AG08395 (cell line): ENCODE measurements around the gene DHX30.
"Not testable (repeated sequence)": the region's sequence is repeated elsewhere in the genome, so short reads cannot be mapped to it uniquely, and the experiment has no call there.

ENCODE experiments used
- DNase-seq: peaks from one replicate; pipeline ENCODE4 v3.0.0; 2012; ENCODE audit warnings: mixed read lengths, low spot score

Gene DHX30

DNA sequence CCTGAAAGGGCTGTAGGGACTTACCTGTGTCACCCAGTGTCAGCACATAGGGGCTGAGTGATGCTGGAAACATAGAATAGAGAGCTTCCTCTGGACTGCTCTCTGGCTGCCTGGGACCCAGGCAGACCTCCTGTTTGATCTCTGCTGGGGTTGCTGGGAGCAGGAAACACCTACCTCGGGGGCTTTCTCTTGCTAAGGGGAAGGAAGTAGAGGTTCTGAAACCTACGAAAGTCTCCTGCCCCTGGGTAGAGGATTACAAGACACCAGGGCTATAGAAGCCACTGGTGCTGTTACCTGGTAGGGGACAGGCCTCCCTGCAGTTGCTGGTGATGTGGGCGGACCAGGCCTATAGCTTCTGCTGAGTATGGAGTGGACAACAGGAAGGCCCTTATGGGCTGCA is 81.7 kb downstream of the DHX30 start:
- DNase-seq: no peak

DNA sequence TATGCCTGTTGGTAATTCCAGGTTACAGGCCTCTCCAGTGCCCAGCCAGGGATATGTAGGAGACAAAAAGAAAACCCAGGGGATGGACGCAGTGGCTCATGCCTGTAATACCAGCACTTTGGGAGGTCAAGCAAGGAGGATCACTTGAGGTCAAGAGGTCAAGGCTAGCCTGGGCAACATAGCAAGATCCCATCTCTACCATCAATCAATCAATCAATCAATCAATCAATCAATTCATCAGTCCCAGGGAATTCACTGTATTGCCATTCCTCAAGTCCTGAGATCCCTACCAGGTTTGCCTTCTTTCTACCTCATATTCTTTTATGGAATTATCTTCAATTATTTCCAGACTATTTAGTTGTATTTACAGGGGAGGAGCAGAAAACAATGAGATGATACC is 82.2 kb downstream of the DHX30 start:
- no peak for DNase-seq

DNA sequence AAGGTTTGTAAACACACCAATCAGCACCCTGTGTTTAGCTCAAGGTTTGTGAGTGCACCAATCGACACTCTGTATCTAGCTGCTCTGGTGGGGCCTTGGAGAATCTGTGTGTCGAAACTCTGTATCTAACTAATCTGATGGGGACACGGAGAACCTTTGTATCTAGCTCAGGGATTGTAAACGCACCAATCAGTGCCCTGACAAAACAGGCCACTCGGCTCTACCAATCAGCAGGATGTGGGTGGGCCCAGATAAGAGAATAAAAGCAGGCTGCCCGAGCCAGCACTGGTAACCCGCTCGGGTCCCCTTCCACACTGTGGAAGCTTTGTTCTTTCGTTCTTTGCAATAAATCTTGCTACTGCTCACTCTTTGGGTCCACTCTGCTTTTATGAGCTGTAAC is 85.1 kb downstream of the DHX30 start:
- DNase-seq: not testable (repeated sequence)

DNA sequence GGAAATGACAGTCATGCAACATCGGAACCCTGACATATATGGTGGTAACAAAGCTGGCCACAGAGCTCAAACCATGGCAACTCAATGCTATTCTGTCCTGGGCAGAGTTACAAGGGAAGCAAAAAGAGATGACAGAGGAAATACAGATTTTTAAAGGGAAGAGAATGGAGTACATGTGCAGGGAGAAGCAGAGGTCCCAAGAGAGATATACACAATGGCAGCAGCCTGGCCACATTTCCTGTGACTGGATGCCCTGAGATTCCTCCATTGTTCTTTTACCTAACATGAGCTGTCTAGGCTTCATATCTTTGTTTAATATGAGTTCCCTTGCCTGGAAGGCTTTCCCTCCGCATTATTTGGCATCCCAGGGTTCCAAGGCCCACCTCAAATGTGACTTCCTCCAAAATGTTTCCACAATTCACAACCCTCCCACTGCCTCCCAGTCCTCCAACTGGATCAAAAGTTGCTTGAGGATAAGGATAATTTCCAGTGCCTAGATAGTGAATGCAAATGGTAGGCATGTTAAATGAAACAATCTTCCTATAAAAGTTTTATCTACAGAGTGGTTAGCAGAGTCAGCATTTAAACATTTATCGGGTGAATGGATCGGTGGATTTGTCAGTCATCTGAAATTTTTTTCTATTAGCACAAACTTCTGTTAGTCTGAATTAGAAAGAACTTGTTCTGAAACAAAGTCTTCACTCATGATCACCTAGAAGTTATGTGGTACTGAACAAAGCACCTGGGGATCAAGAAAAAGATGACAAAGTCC is 86.2 kb downstream of the DHX30 start:
- no peak for DNase-seq

DNA sequence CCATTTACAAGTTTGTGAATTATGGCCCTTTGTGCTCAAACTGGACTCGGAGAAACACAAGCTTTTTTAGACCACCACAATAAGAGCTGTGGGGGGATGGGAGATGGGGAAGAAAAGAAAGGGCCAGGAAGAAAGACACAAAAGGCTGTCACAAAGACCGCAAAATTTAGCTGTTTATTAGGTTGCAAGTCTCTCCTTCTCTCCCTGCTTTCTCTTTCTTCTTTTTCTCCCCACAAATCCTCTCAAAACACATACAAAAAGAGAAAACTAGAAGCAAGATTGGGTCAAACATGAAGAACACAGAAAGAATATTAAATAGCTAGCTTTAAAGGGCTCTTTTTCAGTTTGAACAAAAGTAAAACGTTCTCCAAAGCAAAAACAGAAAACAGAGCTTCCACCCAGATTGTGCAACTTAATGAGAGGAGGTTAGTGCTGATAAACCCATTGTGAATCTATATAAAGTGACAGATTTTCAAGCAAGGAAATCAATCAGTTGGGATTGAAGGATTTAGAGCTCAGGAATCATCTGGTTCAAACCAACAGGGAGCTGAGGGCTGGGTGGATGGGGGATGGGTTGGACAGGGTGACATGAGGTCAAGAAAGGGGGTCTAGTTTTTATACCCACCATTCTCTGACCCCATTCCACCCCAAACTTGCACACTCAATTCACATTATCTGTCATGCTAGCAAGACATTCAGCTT is 87.3 kb downstream of the DHX30 start:
- no peak for DNase-seq

DNA sequence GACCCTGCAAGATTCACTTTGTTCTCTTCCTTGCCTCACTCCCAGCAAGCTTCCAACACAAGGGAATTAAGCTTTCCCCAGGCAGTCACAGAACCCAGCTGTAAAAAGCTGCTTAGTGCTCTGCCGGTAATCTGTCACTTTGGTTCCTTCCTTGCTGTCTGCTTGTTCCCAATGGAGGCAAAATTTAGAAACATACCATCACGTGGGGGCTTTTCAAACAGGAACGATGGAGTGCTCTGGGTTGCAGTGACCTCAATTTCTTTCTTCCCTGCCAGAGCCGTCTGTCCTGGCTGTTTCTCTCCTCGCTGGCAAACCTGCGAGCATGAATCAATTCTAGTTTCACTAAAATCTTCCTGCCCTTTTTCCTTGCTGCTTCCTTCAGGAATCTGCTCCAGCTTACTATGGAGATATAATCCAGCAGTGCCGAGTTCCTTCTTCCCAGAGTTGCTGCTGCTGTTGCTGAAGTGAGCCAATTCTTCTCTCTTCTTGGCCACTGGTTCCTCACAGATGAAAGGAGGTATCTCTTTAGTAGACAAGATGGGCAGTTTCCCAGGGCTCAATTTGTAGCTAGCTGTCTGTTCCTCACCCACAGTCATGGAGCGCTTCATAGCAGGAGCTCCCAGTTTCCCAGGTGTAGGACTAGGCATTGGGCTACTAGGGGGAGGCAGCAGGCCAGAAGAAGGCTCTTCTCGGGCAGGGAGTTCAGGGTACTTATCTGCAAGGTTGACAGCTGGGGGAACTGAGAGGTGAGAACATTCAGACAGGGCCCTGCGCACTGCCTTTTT is 88.1 kb downstream of the DHX30 start:
- DNase-seq: no peak

DNA sequence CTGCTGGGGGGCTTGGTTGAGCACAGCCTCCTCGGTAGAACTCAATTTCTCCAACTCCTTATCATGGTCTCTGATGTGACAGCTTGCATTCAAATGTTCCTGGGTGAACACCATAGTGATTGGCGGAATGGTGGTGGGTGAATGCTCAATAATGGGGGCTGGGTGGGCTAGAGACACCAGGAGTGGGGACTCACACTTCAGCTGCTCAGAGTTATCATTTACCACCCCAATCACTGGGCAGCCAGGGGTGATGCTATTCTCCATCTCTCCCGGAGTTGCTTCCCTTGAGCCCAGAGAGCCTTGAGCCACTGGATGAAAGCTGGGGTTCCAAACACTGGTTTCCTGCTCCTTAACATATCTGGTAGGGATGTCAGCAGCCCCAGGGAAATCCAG is 88.7 kb downstream of the DHX30 start:
- DNase-seq: no peak

DNA sequence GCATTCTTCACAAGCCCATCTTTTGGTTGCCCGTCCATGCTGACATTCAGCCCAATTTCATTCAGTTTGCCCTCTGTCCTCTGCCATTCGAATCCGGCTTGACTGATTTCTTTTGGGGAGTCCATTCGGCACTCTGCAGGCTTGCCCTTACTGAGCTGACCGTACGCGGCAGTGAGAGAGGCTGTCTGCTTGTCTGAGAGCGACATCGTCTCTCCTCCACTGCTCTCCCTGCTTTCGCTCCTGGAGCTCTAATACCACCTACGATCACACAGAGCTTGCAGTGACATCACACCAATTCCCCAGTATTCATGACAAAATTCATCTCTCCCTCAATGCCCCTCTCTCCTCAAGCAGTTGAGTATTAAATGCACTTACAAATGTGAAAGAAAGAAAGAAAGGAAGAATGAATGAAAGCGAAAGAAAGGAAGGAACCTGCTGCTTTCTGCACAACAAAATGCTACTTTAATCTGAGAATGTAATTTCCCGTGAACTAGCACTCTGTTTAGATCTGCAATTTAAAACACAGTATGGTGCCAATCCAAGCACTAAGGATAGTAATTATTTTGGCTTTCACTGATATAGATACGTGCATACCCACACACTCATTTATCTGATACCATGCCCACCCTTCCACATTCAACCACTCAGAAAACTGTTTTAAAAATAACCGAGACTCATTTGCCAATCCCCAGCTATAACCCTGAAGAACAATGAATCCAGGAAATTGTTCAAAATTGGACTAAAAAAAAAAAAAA is 89.5 kb downstream of the DHX30 start:
- no peak for DNase-seq

DNA sequence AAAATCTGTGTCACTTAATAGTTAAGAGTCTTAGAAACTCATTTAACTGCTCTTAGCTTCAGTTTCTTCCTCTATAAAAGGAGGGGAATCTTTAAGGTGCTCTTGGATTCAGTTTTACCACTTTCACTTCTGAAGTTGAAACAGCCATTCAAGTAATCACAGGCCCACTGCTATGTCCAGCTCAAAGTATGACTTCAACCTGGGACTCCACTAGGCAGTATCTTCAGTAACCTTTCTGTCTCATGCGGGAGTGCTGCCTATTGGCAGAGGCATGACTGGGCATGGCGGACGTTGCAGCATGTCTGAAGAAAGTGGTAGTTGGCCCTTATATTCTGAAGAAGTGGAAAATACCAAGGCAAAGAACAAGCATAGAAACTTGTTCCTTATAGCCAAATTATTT is 92.3 kb downstream of the DHX30 start:
- DNase-seq: no peak

DNA sequence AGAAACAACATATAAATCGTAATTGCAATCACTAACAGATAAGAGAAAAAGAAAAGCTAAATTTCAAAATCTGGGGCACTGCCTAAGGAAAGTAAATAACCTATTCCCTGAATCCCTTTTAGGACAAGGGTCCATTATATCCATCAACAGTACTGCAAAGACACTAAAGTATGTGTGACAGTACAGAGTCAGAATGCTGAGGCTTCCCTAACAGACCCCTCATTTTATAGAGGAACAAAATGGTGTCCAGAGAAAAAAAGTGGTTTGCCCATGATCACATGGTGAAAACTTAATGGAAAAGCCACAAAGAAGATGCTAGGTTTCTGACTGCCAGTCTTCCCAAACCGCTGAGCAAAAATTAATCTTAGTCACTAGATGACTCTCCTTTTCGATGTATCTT is 93.8 kb downstream of the DHX30 start:
- DNase-seq: no peak

DNA sequence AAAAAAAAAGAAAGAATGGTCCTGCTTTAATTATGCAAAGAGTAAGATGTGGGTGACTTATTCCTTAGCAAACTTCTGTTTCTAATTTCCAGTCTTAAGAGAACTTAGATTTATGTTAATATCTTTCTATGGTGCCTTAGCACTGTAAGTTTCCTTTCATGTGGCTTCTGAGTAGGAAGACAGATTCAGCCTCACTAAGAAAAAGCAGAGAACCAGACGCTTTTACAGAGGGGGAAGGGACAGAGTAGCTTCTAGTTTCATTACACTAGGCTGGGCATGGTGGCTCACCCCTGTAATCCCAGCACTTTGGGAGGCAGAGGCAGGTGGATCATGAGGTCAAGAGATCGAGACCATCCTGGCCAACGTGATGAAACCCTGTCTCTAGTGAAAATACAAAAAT is 95.0 kb downstream of the DHX30 start:
- no peak for DNase-seq

DNA sequence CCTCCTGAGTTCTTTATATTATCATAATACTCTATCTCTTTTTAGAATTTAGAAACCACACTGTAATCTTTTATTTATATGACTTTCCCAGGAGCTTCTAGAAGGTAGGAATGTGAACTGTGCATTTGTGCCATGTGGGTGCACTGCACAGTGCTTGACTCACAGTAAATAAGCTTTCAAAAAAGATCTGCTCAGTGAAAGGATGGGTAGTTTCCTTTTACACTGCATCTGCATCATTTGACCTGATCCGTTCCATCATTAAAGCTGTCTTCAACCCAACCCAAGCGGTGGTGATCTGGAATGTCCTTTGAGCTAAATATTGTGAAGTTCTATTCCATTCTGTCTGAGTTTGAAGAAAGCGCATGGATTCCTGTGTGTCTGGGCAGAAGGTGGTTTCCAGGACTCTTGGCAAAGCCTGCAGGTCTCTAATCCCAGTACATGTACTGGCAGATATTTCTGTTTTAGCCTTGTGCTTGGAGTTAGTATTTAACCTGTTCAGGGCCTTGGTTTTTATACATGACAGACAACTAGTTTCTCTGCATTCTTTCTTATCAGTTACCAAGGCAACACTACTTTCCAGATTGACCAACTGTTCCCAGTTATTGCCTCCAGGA is 96.7 kb downstream of the DHX30 start:
- DNase-seq: no peak
